Adrenal gland (tissue), 12 donors: ENCODE data around the gene POF1B. TPM values are rescaled to one million over a fixed set of nuclear protein-coding genes. Genes with fewer than 3 reads are reported as not detected.

ENCODE experiments used
- DNase-seq, 7 donors: peaks; one replicate each; pipeline ENCODE4 v3.0.0-alpha.2; 2019 to 2020
- H3K27ac ChIP-seq, 5 donors: fragments of 200-600 bp; sonication (generic) in 4 of 5; 1 replicate in 3 of 5; 2 replicates in 2 of 5; pipeline versions ENCODE4 v1.5.1 to v1.8.0; 2016 to 2020; ENCODE audit warnings: mild to moderate bottlenecking in 1 of 5
- H3K27me3 ChIP-seq: fragments of 200-600 bp; 2 replicates; pipeline ENCODE4 v1.8.0; 2021
- H3K36me3 ChIP-seq, 2 donors: fragments of 200-600 bp; replicated peaks in 1 of 2; 1 replicate in 1 of 2; 2 replicates in 1 of 2; pipeline versions ENCODE4 v1.5.1 to v1.8.0; 2018 to 2022
- H3K4me1 ChIP-seq, 2 donors: fragments of 200-600 bp; replicated peaks in 1 of 2; 1 replicate in 1 of 2; 2 replicates in 1 of 2; pipeline versions ENCODE4 v1.5.1 to v1.8.0; 2018 to 2021
- H3K4me3 ChIP-seq, 4 donors: fragments of 200-600 bp; sonication (generic) in 3 of 4; one replicate each; pipeline ENCODE4 v1.5.1; 2016 to 2018
- H3K9me3 ChIP-seq, 3 donors: fragments of 200-600 bp; sonication (generic) in 1 of 3; replicated peaks in 1 of 3; 1 replicate in 2 of 3; 2 replicates in 1 of 3; pipeline versions ENCODE4 v1.5.1 to v1.8.0; 2016 to 2021
- CTCF ChIP-seq, 6 experiments: fragments of 450-650 bp in 4 of 6; fragments of 200-600 bp in 2 of 6; sonication (generic) in 1 of 6; IDR thresholded peaks; 1 replicate in 5 of 6; 2 replicates in 1 of 6; pipeline versions ENCODE4 v1.5.1 to v1.8.0; 2016 to 2021; ENCODE audit warnings: antibody characterized with exemption in 6 of 6, mild to moderate bottlenecking in 2 of 6, moderate library complexity in 1 of 6
- POLR2A ChIP-seq, 2 donors: fragments of 450-650 bp; IDR thresholded peaks; one replicate each; pipeline ENCODE4 v1.6.1; 2017; ENCODE audit warnings: antibody characterized with exemption in 2 of 2, mild to moderate bottlenecking in 2 of 2, moderate library complexity in 1 of 2
- WGBS, 4 donors: extraction: QIAGEN DNeasy Blood & Tissue Kit in 2 of 4; methylation state at CpG; one replicate each; pipeline versions ENCODE4 v1.1.5 to v1.1.7; 2013 to 2017; 5-methylcytosine and 5-hydroxymethylcytosine counted together
- intact Hi-C, 2 donors: fragments of 100-400 bp; cut with DNase I; formaldehyde crosslinking; loops; one replicate each; pipeline versions ENCODE4 v1.14.1 to v1.15.0; 2022 to 2023
- polyA plus RNA-seq, 3 donors: library from polyadenylated mRNA; stranded (reverse); fragments of 200-250 nt in 2 of 3; fragments of 350-450 nt in 1 of 3; fragmentation: Illumina TruSeq in 1 of 3; extraction: RNeasy Lipid Tissue Mini Kit (QIAGEN cat#74804) in 1 of 3; gene quantifications; one replicate each; pipeline ENCODE4 v1.2.3, GENCODE V29; 2013 to 2014
- total RNA-seq, 9 donors: library from RNA; depleted of rRNA in 4 of 9; stranded (reverse); fragments of >200 nt in 4 of 9; fragments of 120-200 nt in 1 of 9; fragmentation: NEBNext Ultra II Directional in 1 of 9; extraction: Animal tissue kit (Norgen Biotek cat#: 25700) in 1 of 9; gene quantifications; one replicate each; pipeline versions ENCODE4 v1.1.0 to v1.2.4, GENCODE V29; 2013 to 2023
- donor health status: healthy with polysubstance abuse.
- donor health status: Bipolar disorder and iron deficiency.
- donor health status: DM: yes; HTN: yes; CAD: no.
- donor health status: DM: no; HTN: no; CAD: no.
- donor health status: DM: no; HTN: no; CAD: no.
- donor health status: DM: yes; HTN: yes; CAD: no.

Gene POF1B
- total and polyA plus RNA-seq, 12 donors = 0.06 to 2.0 (median 0.27) TPM

- intact Hi-C loops = no loop called here
- Histone ChIP-seq H3K9me3 (no peaks in the 10 kb centered on the region), H3K4me1 (no peaks in the 10 kb centered on the region), H3K27ac (no peak overlapping the region), H3K4me3 (no peak overlapping the region), H3K36me3 (no peaks in the 10 kb centered on the region), H3K27me3 (no peaks in the 10 kb centered on the region)
- TF ChIP-seq CTCF (IDR thresholded peaks at IDR 0.05) (no peak), POLR2A (IDR thresholded peaks at IDR 0.05) (no peak)
- no peak for DNase-seq
- 29 to 53% (median 40%) methylated on average over 1 of the region's 1 CpG for WGBS, 4 donors
These were observed 11.9 kb upstream of the POF1B start for GRCh38 chrX:85391185-85391877.

GRCh38 chrX:85381602-85382001 lies 2.1 kb upstream of the POF1B start:
- TF ChIP-seq POLR2A (IDR thresholded peaks at IDR 0.05) (no peak), CTCF (IDR thresholded peaks at IDR 0.05) (no peak)
- intact Hi-C loops = no loop called here
- no peak for DNase-seq
- Histone ChIP-seq H3K27me3 (no peaks in the 10 kb centered on the region), H3K9me3 (no peaks in the 10 kb centered on the region), H3K4me1 (no peaks in the 10 kb centered on the region), H3K27ac (no peak overlapping the region), H3K36me3 (no peaks in the 10 kb centered on the region), H3K4me3 (no peak overlapping the region)
- WGBS, 4 donors = 55 to 84% (median 70%) methylated on average over 3 of the region's 3 CpGs

- Histone ChIP-seq H3K27ac (no peak overlapping the region), H3K9me3 (no peaks in the 10 kb centered on the region), H3K36me3 (no peaks in the 10 kb centered on the region), H3K4me1 (no peaks in the 10 kb centered on the region), H3K4me3 (no peak overlapping the region), H3K27me3 (no peaks in the 10 kb centered on the region)
- TF ChIP-seq CTCF (IDR thresholded peaks at IDR 0.05) (no peak), POLR2A (IDR thresholded peaks at IDR 0.05) (no peak)
- intact Hi-C loops = no loop called here
- no peak for DNase-seq
- WGBS, 4 donors = 63 to 88% (median 76%) methylated on average over 2 of the region's 2 CpGs
These were observed 1.0 kb downstream of the POF1B start for GRCh38 chrX:85378461-85378860.

- Histone ChIP-seq H3K9me3 (no peaks in the 10 kb centered on the region), H3K27ac (no peak overlapping the region), H3K4me1 (no peaks in the 10 kb centered on the region), H3K4me3 (no peak overlapping the region), H3K27me3 (no peaks in the 10 kb centered on the region), H3K36me3 (no peaks in the 10 kb centered on the region)
- WGBS, 4 donors = 44 to 57% (median 50%) methylated on average over 5 of the region's 5 CpGs
- no peak for TF ChIP-seq POLR2A (IDR thresholded peaks at IDR 0.05)
- no peak for TF ChIP-seq CTCF (IDR thresholded peaks at IDR 0.05)
- intact Hi-C loops = no loop called here
- no peak for DNase-seq
These were observed 4.1 kb downstream of the POF1B start for GRCh38 chrX:85375333-85375738.
